ENCODE measurements around the gene KCNK13.
"Not testable (repeated sequence)": the region's sequence is repeated elsewhere in the genome, so short reads cannot be mapped to it uniquely, and the experiment has no call there.

The KCNK13 gene

GRCh38 chr14:90061685-90062126 lies at the start of gene KCNK13:
KCNK13 (plus strand) TSS chr14:90061994; CDS start chr14:90062206, 212 bp downstream.
- DNase-seq = peak; percentile 16

GRCh38 chr14:90017371-90017770 lies 44.4 kb upstream of the KCNK13 start:
- no peak for DNase-seq

GRCh38 chr14:90019824-90020523 lies 41.8 kb upstream of the KCNK13 start:
- no peak for DNase-seq

- DNase-seq = no peak
Observed at GRCh38 chr14:90023176-90023896, 38.5 kb upstream of the KCNK13 start.

- DNase-seq = no peak
Observed at GRCh38 chr14:90024910-90025309, 36.9 kb upstream of the KCNK13 start.

GRCh38 chr14:90026608-90027007 lies 35.2 kb upstream of the KCNK13 start:
- DNase-seq = not testable (repeated sequence)

- no peak for DNase-seq
Observed at GRCh38 chr14:90027842-90028241, 34.0 kb upstream of the KCNK13 start.

GRCh38 chr14:90034156-90034555 lies 27.6 kb upstream of the KCNK13 start:
- no peak for DNase-seq

GRCh38 chr14:90034835-90035525 lies 26.8 kb upstream of the KCNK13 start:
- no peak for DNase-seq

GRCh38 chr14:90039253-90040010 lies 22.4 kb upstream of the KCNK13 start:
- no peak for DNase-seq

- DNase-seq = no peak
Observed at GRCh38 chr14:90040411-90040810, 21.4 kb upstream of the KCNK13 start.

- DNase-seq = no peak
Observed at GRCh38 chr14:90042496-90043252, 19.1 kb upstream of the KCNK13 start.

GRCh38 chr14:90045616-90046015 lies 16.2 kb upstream of the KCNK13 start:
- no peak for DNase-seq

GRCh38 chr14:90049390-90049789 lies 12.4 kb upstream of the KCNK13 start:
- no peak for DNase-seq

- no peak for DNase-seq
Observed at GRCh38 chr14:90050271-90050670, 11.5 kb upstream of the KCNK13 start.

GRCh38 chr14:90053044-90053443 lies 8.8 kb upstream of the KCNK13 start:
- DNase-seq = no peak

GRCh38 chr14:90054803-90055202 lies 7.0 kb upstream of the KCNK13 start:
- DNase-seq = no peak

GRCh38 chr14:90056826-90057225 lies 5.0 kb upstream of the KCNK13 start:
- DNase-seq = no peak

GRCh38 chr14:90058876-90059458 lies 2.8 kb upstream of the KCNK13 start:
- DNase-seq = no peak

- DNase-seq = no peak
Observed at GRCh38 chr14:90060312-90060964, 1.4 kb upstream of the KCNK13 start.

- DNase-seq = no peak
Observed at GRCh38 chr14:90060965-90061684, 669 bp upstream of the KCNK13 start.

All from CD4-positive, alpha-beta T cell treated with Interferon gamma for 1 hour (primary cell).